Measurements from ENCODE around the gene CLDN9. TPM values are rescaled to one million over a fixed set of nuclear protein-coding genes. Genes with fewer than 3 reads are reported as not detected.
"Not testable (repeated sequence)": the region's sequence is repeated elsewhere in the genome, so short reads cannot be mapped to it uniquely, and the experiment has no call there.

Gene CLDN9
- total RNA-seq, 4 donors from 2014 or later, result not detected

GRCh38 chr16:3049921-3050481 lies 37.3 kb downstream of the CLDN9 start:
- no peaks in the 10 kb centered on the region for H3K9me3 ChIP-seq
- no peak overlapping the region for H3K4me3 ChIP-seq
- H3K36me3 ChIP-seq, result no peaks in the 10 kb centered on the region
- no peak for DNase-seq (ENCODE audit: low spot score in 2 of 2)
- 68% methylated on average over 8 of the region's 26 CpGs for WGBS
- peaks cover 53% of the 10 kb centered on the region for H3K27me3 ChIP-seq
- H3K4me1 ChIP-seq, result peaks cover 24% of the 10 kb centered on the region
- no peak for TF ChIP-seq POLR2AphosphoS5 (IDR thresholded peaks at IDR 0.05)
- no peak for TF ChIP-seq POLR2A (IDR thresholded peaks at IDR 0.05)
- TF ChIP-seq EP300 (IDR thresholded peaks at IDR 0.05), result no peak
- no peak for TF ChIP-seq CTCF (IDR thresholded peaks at IDR 0.05)
- H3K27ac ChIP-seq, result no peak overlapping the region

- H3K27me3 ChIP-seq, result peaks cover 48% of the 10 kb centered on the region
- H3K9me3 ChIP-seq, result no peaks in the 10 kb centered on the region
- H3K4me1 ChIP-seq, result peaks cover 20% of the 10 kb centered on the region
- TF ChIP-seq CTCF (IDR thresholded peaks at IDR 0.05) (no peak), EP300 (IDR thresholded peaks at IDR 0.05) (no peak), POLR2AphosphoS5 (IDR thresholded peaks at IDR 0.05) (no peak)
- H3K27ac ChIP-seq, result no peak overlapping the region
- 76% methylated on average over 5 of the region's 5 CpGs for WGBS
- no peak overlapping the region for H3K4me3 ChIP-seq
- no peaks in the 10 kb centered on the region for H3K36me3 ChIP-seq
- no peak for DNase-seq (ENCODE audit: low spot score in 2 of 2)
Observed at GRCh38 chr16:3050487-3050886, 37.8 kb downstream of the CLDN9 start.

- 39% methylated on average over 4 of the region's 4 CpGs for WGBS
- H3K27ac ChIP-seq, result no peak overlapping the region
- no peak for TF ChIP-seq POLR2AphosphoS5 (IDR thresholded peaks at IDR 0.05)
- no peak for TF ChIP-seq POLR2A (IDR thresholded peaks at IDR 0.05)
- TF ChIP-seq CTCF (IDR thresholded peaks at IDR 0.05), result no peak
- TF ChIP-seq EP300 (IDR thresholded peaks at IDR 0.05), result no peak
- peaks cover 14% of the 10 kb centered on the region for H3K4me1 ChIP-seq
- no peak for DNase-seq (ENCODE audit: low spot score in 2 of 2)
- no peaks in the 10 kb centered on the region for H3K9me3 ChIP-seq
- no peak overlapping the region for H3K4me3 ChIP-seq
- no peaks in the 10 kb centered on the region for H3K36me3 ChIP-seq
- peaks cover 43% of the 10 kb centered on the region for H3K27me3 ChIP-seq
Observed at GRCh38 chr16:3051009-3051408, 38.3 kb downstream of the CLDN9 start.

GRCh38 chr16:3051494-3051893 lies 38.8 kb downstream of the CLDN9 start:
- 53% methylated on average over 9 of the region's 9 CpGs for WGBS
- TF ChIP-seq POLR2AphosphoS5 (IDR thresholded peaks at IDR 0.05) (no peak), POLR2A (IDR thresholded peaks at IDR 0.05) (no peak), CTCF (IDR thresholded peaks at IDR 0.05) (no peak), EP300 (IDR thresholded peaks at IDR 0.05) (no peak)
- Histone ChIP-seq H3K27me3 (peaks cover 38% of the 10 kb centered on the region), H3K4me1 (peaks cover 10% of the 10 kb centered on the region), H3K36me3 (no peaks in the 10 kb centered on the region), H3K27ac (no peak overlapping the region), H3K4me3 (no peak overlapping the region), H3K9me3 (no peaks in the 10 kb centered on the region)
- no peak for DNase-seq (ENCODE audit: low spot score in 2 of 2)

- not testable (repeated sequence) for H3K27ac ChIP-seq; H3K4me3 ChIP-seq; DNase-seq (ENCODE audit: low spot score in 2 of 2); H3K36me3 ChIP-seq; H3K9me3 ChIP-seq; H3K4me1 ChIP-seq
- WGBS, result 36% methylated on average over 4 of the region's 12 CpGs
- H3K27me3 ChIP-seq, result peaks cover 26% of the 10 kb centered on the region
Observed at GRCh38 chr16:3052571-3053329, 40.0 kb downstream of the CLDN9 start.

GRCh38 chr16:3053330-3053710 lies 40.6 kb downstream of the CLDN9 start:
- H3K9me3 ChIP-seq; H3K4me1 ChIP-seq; H3K4me3 ChIP-seq; H3K27ac ChIP-seq; H3K36me3 ChIP-seq; DNase-seq (ENCODE audit: low spot score in 2 of 2): not testable (repeated sequence)
- WGBS, result 91% methylated on average over 8 of the region's 13 CpGs
- peaks cover 20% of the 10 kb centered on the region for H3K27me3 ChIP-seq
